Smooth muscle cell (in vitro differentiated cells): ENCODE results near the gene OGFR. TPM values are rescaled to one million over a fixed set of nuclear protein-coding genes. Genes with fewer than 3 reads are reported as not detected.
"Not testable (repeated sequence)": the region's sequence is repeated elsewhere in the genome, so short reads cannot be mapped to it uniquely, and the experiment has no call there.

Source experiments
- DNase-seq: peaks from one replicate; lab custom pipeline; 2025; ENCODE audit not compliant: unreplicated experiment; lab: John Stamatoyannopoulos, UW
- H2AFZ ChIP-seq: fragments of 200-600 bp; sonication (generic); 2 replicates; pipeline ENCODE4 v1.6.0; 2016; ENCODE audit warnings: antibody characterized with exemption, low read depth, mild to moderate bottlenecking
- H3F3A ChIP-seq: fragments of 200-600 bp; sonication (generic); 2 replicates; pipeline ENCODE4 v1.6.0; 2017; ENCODE audit warnings: antibody characterized with exemption, low read depth
- H3K27ac ChIP-seq: fragments of 200-600 bp; sonication (generic); 2 replicates; pipeline ENCODE4 v1.5.1; 2016; ENCODE audit warnings: low read depth, mild to moderate bottlenecking
- H3K27me3 ChIP-seq: fragments of 200-600 bp; sonication (generic); 2 replicates; pipeline ENCODE4 v1.6.1; 2016; ENCODE audit warnings: low read depth, mild to moderate bottlenecking
- H3K36me3 ChIP-seq: fragments of 200-600 bp; sonication (generic); 2 replicates; pipeline ENCODE4 v1.5.1; 2016; ENCODE audit warnings: low read depth
- H3K4me1 ChIP-seq: fragments of 200-600 bp; sonication (generic); 2 replicates; pipeline ENCODE4 v1.5.1; 2016; ENCODE audit warnings: low read depth
- H3K4me2 ChIP-seq: fragments of 200-600 bp; sonication (generic); 2 replicates; pipeline ENCODE4 v1.6.0; 2016; ENCODE audit warnings: mild to moderate bottlenecking
- H3K4me3 ChIP-seq: fragments of 200-600 bp; sonication (generic); 2 replicates; pipeline ENCODE4 v1.5.1; 2016; ENCODE audit warnings: mild to moderate bottlenecking
- H3K79me2 ChIP-seq: fragments of 200-600 bp; sonication (generic); 2 replicates; pipeline ENCODE4 v1.6.0; 2016; ENCODE audit warnings: low read depth, mild to moderate bottlenecking
- H3K9ac ChIP-seq: fragments of 200-600 bp; sonication (generic); 2 replicates; pipeline ENCODE4 v1.6.0; 2016; ENCODE audit warnings: low read depth
- H3K9me3 ChIP-seq: fragments of 200-600 bp; sonication (generic); replicated peaks from 2 replicates; pipeline ENCODE4 v1.5.1; 2016; ENCODE audit warnings: low read depth
- H4K20me1 ChIP-seq: fragments of 200-600 bp; sonication (generic); 2 replicates; pipeline ENCODE4 v1.6.0; 2016; ENCODE audit warnings: low read depth
- CTCF ChIP-seq: fragments of 200-600 bp; sonication (generic); IDR thresholded peaks from 2 replicates; pipeline ENCODE4 v1.5.1; 2017; ENCODE audit warnings: borderline replicate concordance, mild to moderate bottlenecking, antibody characterized with exemption; ENCODE audit not compliant: insufficient read depth, poor library complexity, severe bottlenecking
- WGBS: methylation state at CpG from one replicate; pipeline ENCODE4 v1.1.7; 2016; ENCODE audit warnings: low lambda C conversion rate; 5-methylcytosine and 5-hydroxymethylcytosine counted together
- polyA plus RNA-seq: library from polyadenylated mRNA; unstranded; fragments of >200 nt; fragmentation: Nextera tagmentation; extraction: Ambion mirVana; gene quantifications from 2 replicates; pipeline ENCODE4 v1.2.1, GENCODE V29; 2016
- total RNA-seq: library from RNA; depleted of rRNA; stranded (reverse); fragments of >200 nt; gene quantifications from 2 replicates; pipeline ENCODE4 v1.2.3, GENCODE V29; 2014

Gene OGFR
- total and polyA plus RNA-seq, 2 experiments from 2014 or later = 24.4 to 53.2 TPM

- Histone ChIP-seq H3K4me2 (no peak overlapping the region), H3K27ac (no peak overlapping the region), H2AFZ (no peak overlapping the region), H3K36me3 (peaks cover 2% of the 10 kb centered on the region), H3K27me3 (no peaks in the 10 kb centered on the region), H3K4me3 (no peak overlapping the region), H3K9ac (no peak overlapping the region), H3F3A (no peaks in the 10 kb centered on the region), H3K79me2 (no peaks in the 10 kb centered on the region), H4K20me1 (peaks cover 21% of the 10 kb centered on the region), H3K9me3 (no peaks in the 10 kb centered on the region), H3K4me1 (no peaks in the 10 kb centered on the region)
- TF ChIP-seq CTCF = no peak
- DNase-seq = no peak
Observed at GRCh38 chr20:62849431-62849830, 44.8 kb downstream of the OGFR start.

GRCh38 chr20:62850333-62850974, 45.8 kb downstream of the OGFR start:
- H3K4me3 ChIP-seq = no peak overlapping the region
- H3K9me3 ChIP-seq = no peaks in the 10 kb centered on the region
- H3F3A ChIP-seq = no peaks in the 10 kb centered on the region
- no peak for TF ChIP-seq CTCF
- H3K27me3 ChIP-seq = no peaks in the 10 kb centered on the region
- no peak overlapping the region for H2AFZ ChIP-seq
- H3K27ac ChIP-seq = no peak overlapping the region
- no peaks in the 10 kb centered on the region for H3K79me2 ChIP-seq
- H3K9ac ChIP-seq = no peak overlapping the region
- DNase-seq = no peak
- peaks cover 21% of the 10 kb centered on the region for H4K20me1 ChIP-seq
- WGBS = 94% methylated on average over 22 of the region's 22 CpGs
- H3K4me1 ChIP-seq = no peaks in the 10 kb centered on the region
- H3K36me3 ChIP-seq = peaks cover 2% of the 10 kb centered on the region
- no peak overlapping the region for H3K4me2 ChIP-seq

GRCh38 chr20:62852196-62852595, 47.6 kb downstream of the OGFR start:
- DNase-seq = no peak
- Histone ChIP-seq H3K36me3 (peaks cover 2% of the 10 kb centered on the region), H3K79me2 (no peaks in the 10 kb centered on the region), H3F3A (no peaks in the 10 kb centered on the region), H3K9ac (no peak overlapping the region), H3K4me1 (no peaks in the 10 kb centered on the region), H3K9me3 (no peaks in the 10 kb centered on the region), H3K4me3 (no peak overlapping the region), H3K4me2 (no peak overlapping the region), H3K27me3 (no peaks in the 10 kb centered on the region), H4K20me1 (peaks cover 27% of the 10 kb centered on the region), H2AFZ (no peak overlapping the region), H3K27ac (no peak overlapping the region)
- TF ChIP-seq CTCF = no peak
- 93% methylated on average over 8 of the region's 8 CpGs for WGBS

GRCh38 chr20:62852841-62853240, 48.2 kb downstream of the OGFR start:
- H3K79me2 ChIP-seq = peaks cover under 1% of the 10 kb centered on the region
- no peak overlapping the region for H2AFZ ChIP-seq
- no peak for TF ChIP-seq CTCF
- H3K4me1 ChIP-seq = no peaks in the 10 kb centered on the region
- no peak for DNase-seq
- no peaks in the 10 kb centered on the region for H3K27me3 ChIP-seq
- no peaks in the 10 kb centered on the region for H3K9me3 ChIP-seq
- no peak overlapping the region for H3K4me2 ChIP-seq
- WGBS = 100% methylated on average over 12 of the region's 12 CpGs
- no peaks in the 10 kb centered on the region for H3F3A ChIP-seq
- peaks cover 32% of the 10 kb centered on the region for H4K20me1 ChIP-seq
- no peak overlapping the region for H3K27ac ChIP-seq
- H3K4me3 ChIP-seq = no peak overlapping the region
- H3K36me3 ChIP-seq = no peaks in the 10 kb centered on the region
- no peak overlapping the region for H3K9ac ChIP-seq

GRCh38 chr20:62853304-62853703, 48.7 kb downstream of the OGFR start:
- not testable (repeated sequence) for H3K36me3 ChIP-seq, H3K27ac ChIP-seq, H3K4me2 ChIP-seq, H3F3A ChIP-seq, H3K9me3 ChIP-seq, H3K79me2 ChIP-seq, DNase-seq, H3K27me3 ChIP-seq, H3K9ac ChIP-seq, H2AFZ ChIP-seq, H3K4me3 ChIP-seq, H3K4me1 ChIP-seq
- 98% methylated on average over 6 of the region's 6 CpGs for WGBS
- H4K20me1 ChIP-seq = peaks cover 32% of the 10 kb centered on the region
